Neuronal stem cell (in vitro differentiated cells): ENCODE results near the gene ARL14.

Experiments
- DNase-seq: peaks from one replicate; pipeline ENCODE4 v3.0.0-alpha.2; 2013; ENCODE audit warnings: low spot score
- H2AFZ ChIP-seq: one replicate; pipeline ENCODE4 v1.6.1; 2013; ENCODE audit warnings: mild to moderate bottlenecking, low read length, inconsistent platforms
- H2AK5ac ChIP-seq: 2 replicates; pipeline ENCODE4 v1.6.1; 2013; ENCODE audit warnings: low read depth, mild to moderate bottlenecking, inconsistent platforms, low read length, moderate library complexity, mixed read lengths
- H2BK120ac ChIP-seq: 2 replicates; pipeline ENCODE4 v1.6.1; 2013; ENCODE audit warnings: low read depth, mild to moderate bottlenecking, inconsistent platforms, low read length, moderate library complexity, mixed read lengths
- H2BK12ac ChIP-seq: one replicate; pipeline ENCODE4 v1.6.1; 2013; ENCODE audit warnings: low read length, inconsistent platforms
- H2BK15ac ChIP-seq: 2 replicates; pipeline ENCODE4 v1.6.1; 2013; ENCODE audit warnings: mild to moderate bottlenecking, low read length, inconsistent platforms, mixed read lengths
- H2BK5ac ChIP-seq: one replicate; pipeline ENCODE4 v1.6.1; 2013; ENCODE audit warnings: inconsistent platforms, mild to moderate bottlenecking, low read length, moderate library complexity
- H3K14ac ChIP-seq: one replicate; pipeline ENCODE4 v1.6.1; 2013; ENCODE audit warnings: low read length, inconsistent platforms
- H3K18ac ChIP-seq: 2 replicates; pipeline ENCODE4 v1.6.1; 2013; ENCODE audit warnings: low read length, inconsistent platforms
- H3K23ac ChIP-seq: 2 replicates; pipeline ENCODE4 v1.6.1; 2013; ENCODE audit warnings: low read depth, mild to moderate bottlenecking, mixed read lengths, low read length, inconsistent platforms; ENCODE audit not compliant: poor library complexity
- H3K27ac ChIP-seq: replicated peaks from 3 replicates; pipeline ENCODE4 v1.5.1; 2013; ENCODE audit warnings: low read length, inconsistent platforms
- H3K27me3 ChIP-seq, 3 experiments: 2 replicates each; pipeline ENCODE4 v1.6.1; 2013; ENCODE audit warnings: low read length in 3 of 3, mild to moderate bottlenecking in 2 of 3, inconsistent platforms in 1 of 3, low read depth in 1 of 3, mixed read lengths in 1 of 3, moderate library complexity in 1 of 3; ENCODE audit not compliant: control insufficient read depth in 3 of 3, insufficient read depth in 3 of 3
- H3K36me3 ChIP-seq, 2 donors: replicated peaks in 1 of 2; 2 replicates each; pipeline ENCODE4 v1.6.1; 2013; ENCODE audit warnings: low read length in 2 of 2; ENCODE audit not compliant: control insufficient read depth in 2 of 2, insufficient read depth in 2 of 2
- H3K4ac ChIP-seq: 2 replicates; pipeline ENCODE4 v1.6.1; 2013; ENCODE audit warnings: inconsistent platforms, mild to moderate bottlenecking, low read length, moderate library complexity
- H3K4me1 ChIP-seq, 2 donors: 1 replicate in 1 of 2; 2 replicates in 1 of 2; pipeline ENCODE4 v1.6.1; 2013; ENCODE audit warnings: low read length in 2 of 2, low read depth in 1 of 2; ENCODE audit not compliant: control insufficient read depth in 2 of 2, insufficient read depth in 1 of 2
- H3K4me2 ChIP-seq: one replicate; pipeline ENCODE4 v1.6.1; 2013; ENCODE audit warnings: mild to moderate bottlenecking, low read length, inconsistent platforms; ENCODE audit not compliant: insufficient read depth, poor library complexity, severe bottlenecking
- H3K4me3 ChIP-seq, 2 donors: 2 replicates each; pipeline ENCODE4 v1.5.1; 2013; ENCODE audit warnings: low read length in 2 of 2, mild to moderate bottlenecking in 2 of 2, inconsistent platforms in 1 of 2, moderate library complexity in 1 of 2
- H3K79me1 ChIP-seq: one replicate; pipeline ENCODE4 v1.6.1; 2013; ENCODE audit warnings: low read depth, mild to moderate bottlenecking, inconsistent platforms, low read length, moderate library complexity
- H3K9ac ChIP-seq: one replicate; pipeline ENCODE4 v1.6.1; 2013; ENCODE audit warnings: mild to moderate bottlenecking, low read depth, low read length, inconsistent platforms; ENCODE audit not compliant: poor library complexity
- H3K9me3 ChIP-seq, 2 donors: replicated peaks in 1 of 2; 2 replicates each; pipeline versions ENCODE3 to v1.6.1; 2013; ENCODE audit warnings: low read length in 2 of 2, mild to moderate bottlenecking in 2 of 2, inconsistent platforms in 1 of 2, low read depth in 1 of 2, mixed read lengths in 1 of 2, moderate library complexity in 1 of 2; ENCODE audit not compliant: control insufficient read depth in 2 of 2, insufficient read depth in 1 of 2
- H4K8ac ChIP-seq: one replicate; pipeline ENCODE4 v1.6.1; 2013; ENCODE audit warnings: low read depth, mild to moderate bottlenecking, inconsistent platforms, low read length, moderate library complexity
- H4K91ac ChIP-seq: one replicate; pipeline ENCODE4 v1.6.1; 2013; ENCODE audit warnings: low read length, low read depth, mild to moderate bottlenecking, inconsistent platforms; ENCODE audit not compliant: poor library complexity
- WGBS, 2 donors: extraction: QIAGEN DNeasy Blood & Tissue Kit; methylation state at CpG; one replicate each; pipeline ENCODE4 v1.1.7; 2013; ENCODE audit warnings: missing lambda C conversion rate in 2 of 2, mixed read lengths in 1 of 2; ENCODE audit not compliant: insufficient read length in 2 of 2, insufficient replicate concordance in 1 of 2; ENCODE audit errors: extremely low coverage in 2 of 2; 5-methylcytosine and 5-hydroxymethylcytosine counted together

ARL14 gene

GRCh38 chr3:160684368-160684740 lies 7.4 kb downstream of the ARL14 start:
- no peak overlapping the region for H4K91ac ChIP-seq
- no peaks in the 10 kb centered on the region for H3K79me1 ChIP-seq
- H3K18ac ChIP-seq: no peak overlapping the region
- no peaks in the 10 kb centered on the region for H3K9me3 ChIP-seq
- no peak overlapping the region for H2BK12ac ChIP-seq
- no peak overlapping the region for H3K4me2 ChIP-seq
- no peaks in the 10 kb centered on the region for H3K36me3 ChIP-seq
- WGBS, 2 donors: no CpG with 5 or more reads among the region's 2 CpGs
- H2AFZ ChIP-seq: no peak overlapping the region
- H2BK5ac ChIP-seq: no peak overlapping the region
- no peak overlapping the region for H2BK15ac ChIP-seq
- no peak overlapping the region for H3K14ac ChIP-seq
- H3K4me3 ChIP-seq: no peak overlapping the region
- H3K4me1 ChIP-seq: no peaks in the 10 kb centered on the region
- no peak overlapping the region for H3K23ac ChIP-seq
- no peak overlapping the region for H2BK120ac ChIP-seq
- H3K27me3 ChIP-seq: no peaks in the 10 kb centered on the region
- H2AK5ac ChIP-seq: no peak overlapping the region
- no peak overlapping the region for H3K4ac ChIP-seq
- no peak overlapping the region for H3K27ac ChIP-seq
- H4K8ac ChIP-seq: no peak overlapping the region
- no peak for DNase-seq
- H3K9ac ChIP-seq: no peak overlapping the region

- no peak overlapping the region for H4K91ac ChIP-seq
- no peak overlapping the region for H3K9ac ChIP-seq
- no peak overlapping the region for H2AK5ac ChIP-seq
- no CpG with 5 or more reads among the region's 1 CpG for WGBS, 2 donors
- no peak overlapping the region for H3K14ac ChIP-seq
- no peak overlapping the region for H3K4me3 ChIP-seq
- no peak overlapping the region for H2AFZ ChIP-seq
- H2BK5ac ChIP-seq: no peak overlapping the region
- H3K4ac ChIP-seq: no peak overlapping the region
- H2BK12ac ChIP-seq: no peak overlapping the region
- no peak overlapping the region for H3K23ac ChIP-seq
- no peaks in the 10 kb centered on the region for H3K36me3 ChIP-seq
- no peak overlapping the region for H3K18ac ChIP-seq
- no peak overlapping the region for H3K27ac ChIP-seq
- H4K8ac ChIP-seq: no peak overlapping the region
- H3K9me3 ChIP-seq: no peaks in the 10 kb centered on the region
- H3K27me3 ChIP-seq: no peaks in the 10 kb centered on the region
- no peaks in the 10 kb centered on the region for H3K79me1 ChIP-seq
- no peak overlapping the region for H2BK120ac ChIP-seq
- DNase-seq: no peak
- H3K4me1 ChIP-seq: no peaks in the 10 kb centered on the region
- no peak overlapping the region for H3K4me2 ChIP-seq
- no peak overlapping the region for H2BK15ac ChIP-seq
These were observed 8.3 kb downstream of the ARL14 start for GRCh38 chr3:160685144-160685766.

DNA sequence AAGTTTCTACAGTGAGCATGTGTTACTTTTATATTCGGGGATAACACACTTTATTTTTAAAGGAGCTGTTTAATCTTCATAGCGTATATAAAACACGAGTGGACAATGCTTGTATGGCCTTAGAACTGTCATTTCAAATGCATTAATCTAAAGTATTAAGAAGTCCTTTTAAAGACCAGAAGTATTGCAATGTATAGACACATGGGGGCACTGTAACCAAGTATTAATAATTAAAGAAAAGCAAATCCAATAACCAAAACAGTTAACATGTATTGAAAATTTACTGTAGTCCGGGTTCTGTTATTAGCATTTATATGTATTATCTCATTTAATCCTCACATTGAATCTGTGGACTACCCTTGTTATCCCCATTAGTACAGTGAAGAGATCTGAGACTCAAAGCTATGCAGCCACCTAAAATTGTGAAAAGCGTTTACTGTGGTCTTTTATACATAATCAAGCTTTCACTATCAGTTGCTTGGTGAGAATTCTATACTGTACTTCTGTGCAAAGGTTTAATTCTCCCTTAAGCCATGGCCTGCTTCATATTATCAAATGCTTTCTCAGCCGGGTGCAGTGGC lies 10.1 kb downstream of the ARL14 start:
- no CpG with 5 or more reads among the region's 6 CpGs for WGBS, 2 donors
- no peak overlapping the region for H3K4me2 ChIP-seq
- H3K27me3 ChIP-seq: no peaks in the 10 kb centered on the region

DNA sequence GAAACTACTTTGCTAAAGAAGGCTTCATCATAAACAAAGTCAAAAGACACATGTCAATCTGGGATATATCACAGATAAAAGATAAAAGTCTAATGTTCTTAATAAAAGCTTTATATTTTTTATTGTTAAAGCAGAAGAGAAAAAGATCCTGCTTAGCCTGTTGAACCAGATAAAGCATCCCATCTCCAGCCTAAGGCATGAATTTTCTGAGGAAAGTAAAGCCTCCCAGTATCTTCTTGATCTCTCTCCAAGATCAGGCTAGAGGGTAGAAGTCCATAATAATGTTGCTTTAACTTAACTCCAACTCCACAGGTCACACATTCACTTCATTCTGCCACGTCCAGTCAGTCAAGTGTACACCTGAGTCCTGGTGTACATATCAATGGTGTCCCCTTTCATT lies 14.2 kb downstream of the ARL14 start:
- Histone ChIP-seq H2BK15ac (no peak overlapping the region), H3K9me3 (no peaks in the 10 kb centered on the region), H2AK5ac (no peak overlapping the region), H2BK5ac (no peak overlapping the region), H4K91ac (no peak overlapping the region), H3K36me3 (no peaks in the 10 kb centered on the region), H3K23ac (no peak overlapping the region), H3K4me1 (peaks cover 0 to 3% of the 10 kb centered on the region in 2 donors), H3K18ac (no peak overlapping the region), H4K8ac (no peak overlapping the region), H3K27ac (no peak overlapping the region), H2AFZ (no peak overlapping the region), H3K79me1 (no peaks in the 10 kb centered on the region), H2BK12ac (no peak overlapping the region), H3K9ac (no peak overlapping the region), H2BK120ac (no peak overlapping the region), H3K4me3 (no peak overlapping the region), H3K27me3 (no peaks in the 10 kb centered on the region), H3K4ac (no peak overlapping the region), H3K14ac (no peak overlapping the region), H3K4me2 (no peak overlapping the region)
- WGBS, 2 donors: no CpG with 5 or more reads among the region's 1 CpG
- DNase-seq: no peak

More for the DNA sequence above, 10.1 kb downstream of the ARL14 start:
- no peak overlapping the region for H3K4ac ChIP-seq
- no peak for DNase-seq
- H2AK5ac ChIP-seq: no peak overlapping the region
- H3K14ac ChIP-seq: no peak overlapping the region
- no peak overlapping the region for H2BK5ac ChIP-seq
- no peak overlapping the region for H2BK15ac ChIP-seq
- H3K4me1 ChIP-seq: no peaks in the 10 kb centered on the region
- no peaks in the 10 kb centered on the region for H3K36me3 ChIP-seq
- H2BK120ac ChIP-seq: no peak overlapping the region
- no peak overlapping the region for H3K27ac ChIP-seq
- no peak overlapping the region for H4K8ac ChIP-seq
- no peak overlapping the region for H2BK12ac ChIP-seq
- H3K9me3 ChIP-seq: no peaks in the 10 kb centered on the region
- H3K18ac ChIP-seq: no peak overlapping the region
- H3K79me1 ChIP-seq: no peaks in the 10 kb centered on the region
- no peak overlapping the region for H4K91ac ChIP-seq
- H3K4me3 ChIP-seq: no peak overlapping the region
- no peak overlapping the region for H3K23ac ChIP-seq
- H2AFZ ChIP-seq: no peak overlapping the region
- H3K9ac ChIP-seq: no peak overlapping the region
